C1 segment of cervical spinal cord (tissue), 14 donors: Measurements from ENCODE around the gene FBXO41.

Experiments used
- DNase-seq, 14 donors: peaks; one replicate each; lab custom pipeline; 2025; lab: John Stamatoyannopoulos, UW

The FBXO41 gene

GRCh38 chr2:73284296-73285158, at the start of gene FBXO41:
TSS of gene FBXO41 (minus strand) at chr2:73284478. CDS start at chr2:73269630, 14,848 bp downstream.
- DNase-seq, result peak in 5 of 14 donors; percentile 16 to 53 (median 19)

- DNase-seq, result no peak
These were observed 49.8 kb upstream of the FBXO41 start for GRCh38 chr2:73334045-73334444.

GRCh38 chr2:73333564-73333963, 49.3 kb upstream of the FBXO41 start:
- DNase-seq, result no peak

GRCh38 chr2:73324126-73324725, 39.9 kb upstream of the FBXO41 start:
- DNase-seq, result peak in 1 of 14 donors; percentile 93

- no peak for DNase-seq
These were observed 39.3 kb upstream of the FBXO41 start for GRCh38 chr2:73323551-73323950.

GRCh38 chr2:73314441-73314840, 30.2 kb upstream of the FBXO41 start:
- no peak for DNase-seq

GRCh38 chr2:73307720-73308119, 23.4 kb upstream of the FBXO41 start:
- DNase-seq, result peak in 2 of 14 donors; percentile 11 to 13

GRCh38 chr2:73301636-73302035, 17.4 kb upstream of the FBXO41 start:
- no peak for DNase-seq

GRCh38 chr2:73300926-73301325, 16.6 kb upstream of the FBXO41 start:
- DNase-seq, result peak in 1 of 14 donors; percentile 67

GRCh38 chr2:73297586-73297985, 13.3 kb upstream of the FBXO41 start:
- DNase-seq, result no peak

GRCh38 chr2:73297151-73297559, 12.9 kb upstream of the FBXO41 start:
- peak in 1 of 14 donors; percentile 57 for DNase-seq

GRCh38 chr2:73295751-73296400, 11.6 kb upstream of the FBXO41 start:
- DNase-seq, result peak in 3 of 14 donors; percentile 24 to 99 (median 40)

- no peak for DNase-seq
These were observed 10.0 kb upstream of the FBXO41 start for GRCh38 chr2:73294239-73294638.

GRCh38 chr2:73293534-73294171, 9.4 kb upstream of the FBXO41 start, which contains the start of gene EGR4:
TSS of gene EGR4 (minus strand) at chr2:73293548. CDS start at chr2:73293317, 231 bp downstream.
- peak in 2 of 14 donors; percentile 45 to 92 for DNase-seq

GRCh38 chr2:73292906-73293533, 8.7 kb upstream of the FBXO41 start:
- DNase-seq, result peak in 1 of 14 donors; percentile 45

GRCh38 chr2:73292316-73292905, 8.1 kb upstream of the FBXO41 start:
- peak in 1 of 14 donors; percentile 52 for DNase-seq

- peak in 1 of 14 donors; percentile 52 for DNase-seq
These were observed 7.4 kb upstream of the FBXO41 start for GRCh38 chr2:73291461-73292315.

GRCh38 chr2:73291093-73291460, 6.8 kb upstream of the FBXO41 start:
- peak in 2 of 14 donors; percentile 21 to 52 for DNase-seq

GRCh38 chr2:73290049-73290839, 6.0 kb upstream of the FBXO41 start:
- DNase-seq, result peak in 1 of 14 donors; percentile 86
